AG08396 (cell line): ENCODE measurements around the gene HAO1.
"Not testable (repeated sequence)": the region's sequence is repeated elsewhere in the genome, so short reads cannot be mapped to it uniquely, and the experiment has no call there.

Source experiments
- DNase-seq: peaks from one replicate; pipeline ENCODE4 v3.0.0; 2012; ENCODE audit warnings: low spot score, mixed read lengths

Gene HAO1

DNA sequence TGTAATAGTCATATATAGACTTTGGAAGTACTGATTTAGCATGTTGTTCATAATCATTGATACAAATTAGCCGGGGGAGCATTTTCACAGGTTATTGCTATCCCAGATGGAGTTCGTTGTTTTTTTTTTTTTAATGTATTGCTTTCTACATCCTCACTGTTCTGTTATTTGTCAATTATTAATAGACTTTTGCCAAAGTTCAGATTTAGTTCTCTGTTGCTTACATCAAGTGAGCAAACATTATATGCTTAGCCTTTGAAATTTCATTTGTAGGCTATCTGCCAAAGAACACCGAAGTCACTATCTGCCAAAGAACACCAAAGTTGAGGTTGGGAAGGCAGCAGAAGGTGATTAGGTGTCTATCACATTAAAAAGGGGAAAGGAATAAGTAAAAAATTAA lies at the start of gene HAO1:
Gene HAO1, minus strand, starts transcription at position 118 of the 400 bp plus-strand sequence. Its CDS starts 36 bp downstream, at position 82.
- DNase-seq = no peak

- DNase-seq = no peak
Measured at GRCh38 chr20:7989379-7989778, 49.1 kb upstream of the HAO1 start.

DNA sequence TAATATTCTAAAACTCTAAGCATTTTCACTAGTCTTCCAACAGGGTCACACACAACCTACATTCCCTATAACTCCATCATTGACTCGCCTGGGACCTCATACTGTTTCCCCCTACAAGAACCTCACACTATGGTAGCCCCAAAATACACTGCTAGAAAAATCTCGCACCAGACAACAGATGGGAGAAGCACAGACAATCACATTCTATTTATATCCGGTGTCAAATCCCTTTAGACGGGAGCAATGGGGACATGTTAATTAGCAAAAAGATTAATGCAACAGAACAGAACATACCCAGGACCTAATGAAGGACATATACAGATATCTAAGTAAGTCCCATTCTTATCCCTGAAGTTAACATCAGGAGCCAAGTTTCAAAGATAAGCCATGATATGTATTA lies 45.7 kb upstream of the HAO1 start:
- DNase-seq = no peak

DNA sequence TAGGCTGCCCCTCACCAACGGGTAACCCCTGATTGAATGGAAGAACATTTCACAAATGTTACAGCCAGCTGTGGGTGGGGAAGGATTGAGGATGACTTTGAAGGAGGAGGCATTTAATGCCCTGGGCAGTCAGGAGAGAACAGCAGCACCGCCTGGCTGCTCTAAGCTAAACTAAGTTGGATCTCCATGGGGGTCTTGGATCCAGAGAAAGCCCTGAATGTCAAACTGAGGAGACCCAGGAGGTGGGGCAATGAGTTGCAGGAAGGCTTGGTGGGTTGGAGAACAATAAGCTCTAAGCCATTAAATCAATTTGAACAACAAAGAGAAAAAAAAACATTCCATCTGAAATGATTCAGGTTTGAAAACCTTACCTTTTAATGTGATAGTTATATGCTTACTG lies 43.9 kb upstream of the HAO1 start:
- DNase-seq = no peak

- no peak for DNase-seq
Measured at GRCh38 chr20:7981374-7981773, 41.1 kb upstream of the HAO1 start.

GRCh38 chr20:7980332-7981046 lies 40.2 kb upstream of the HAO1 start:
- DNase-seq = peak; percentile 37

GRCh38 chr20:7977709-7978108 lies 37.5 kb upstream of the HAO1 start:
- no peak for DNase-seq

GRCh38 chr20:7975851-7976414 lies 35.7 kb upstream of the HAO1 start:
- no peak for DNase-seq

- no peak for DNase-seq
Measured at GRCh38 chr20:7974785-7975435, 34.7 kb upstream of the HAO1 start.

DNA sequence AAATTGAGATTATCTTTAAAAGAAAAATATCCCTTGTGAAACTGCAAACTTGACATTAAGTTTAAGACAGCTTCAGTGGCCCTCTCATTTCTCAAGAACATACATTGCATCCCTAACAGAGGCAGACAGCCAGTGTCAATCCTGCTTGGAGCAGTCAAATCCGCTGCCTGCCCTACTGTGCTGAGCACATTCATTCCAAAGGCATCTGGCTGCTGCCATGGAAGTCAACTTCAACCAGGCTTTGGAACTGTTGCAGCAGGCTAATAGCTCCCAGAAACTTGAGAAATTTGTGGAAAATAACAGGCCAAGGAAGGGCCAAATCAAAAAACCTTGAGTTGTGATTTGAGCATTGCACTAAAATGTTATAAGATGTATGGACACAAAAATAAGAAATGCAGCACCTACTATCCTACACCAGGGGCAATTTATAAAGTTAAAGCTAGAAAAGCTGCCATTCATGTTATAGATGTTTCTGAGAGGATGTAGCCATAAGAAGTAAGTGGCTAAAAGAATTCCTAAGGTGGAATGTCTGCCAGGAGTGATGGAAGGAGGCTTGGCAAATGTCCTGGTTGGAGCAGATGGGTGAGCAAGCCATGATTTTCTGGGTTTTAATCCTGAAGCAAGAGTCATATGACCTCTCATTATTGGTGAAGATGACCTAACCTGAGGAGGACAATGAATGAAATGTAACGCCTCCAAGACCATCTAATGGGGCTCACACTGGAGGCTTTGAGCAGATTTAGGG lies 31.4 kb upstream of the HAO1 start:
- no peak for DNase-seq

GRCh38 chr20:7967199-7967844 lies 27.1 kb upstream of the HAO1 start:
- DNase-seq = peak; percentile 10

GRCh38 chr20:7966176-7966575 lies 25.9 kb upstream of the HAO1 start:
- no peak for DNase-seq

DNA sequence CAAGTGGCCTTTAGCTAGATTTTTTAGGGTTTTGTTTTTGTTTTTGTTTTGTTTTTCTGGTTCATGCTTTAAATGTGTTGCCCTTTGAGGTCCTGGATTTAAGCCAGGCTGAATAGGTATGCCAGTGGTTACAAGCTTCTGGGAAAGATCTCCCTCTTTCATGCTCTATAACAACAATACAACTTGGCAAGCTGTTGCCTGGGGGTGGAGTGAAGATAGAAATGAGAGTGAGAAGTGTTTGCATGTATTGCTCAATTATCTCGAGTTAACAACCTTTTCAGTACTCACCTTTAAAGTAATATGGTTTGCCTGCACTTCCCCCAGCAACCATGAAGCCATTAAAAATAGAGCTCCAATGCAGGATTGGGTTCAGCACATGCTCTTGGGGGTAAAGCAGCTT lies 19.2 kb upstream of the HAO1 start:
- no peak for DNase-seq

DNA sequence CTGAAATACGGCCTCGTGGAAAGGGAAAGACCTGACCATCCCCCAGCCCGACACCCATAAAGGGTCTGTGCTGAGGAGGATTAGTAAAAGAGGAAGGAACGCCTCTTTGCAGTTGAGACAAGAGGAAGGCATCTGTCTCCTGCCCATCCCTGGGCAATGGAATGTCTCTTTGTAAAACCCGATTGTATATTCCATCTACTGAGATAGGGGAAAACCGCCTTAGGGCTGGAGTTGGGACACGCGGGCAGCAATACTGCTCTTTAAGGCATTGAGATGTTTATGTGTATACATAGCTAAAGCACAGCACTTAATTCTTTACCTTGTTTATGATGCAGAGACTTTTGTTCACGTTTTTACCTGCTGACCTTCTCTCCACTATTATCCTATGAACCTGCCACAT lies 16.3 kb upstream of the HAO1 start:
- DNase-seq = not testable (repeated sequence)

DNA sequence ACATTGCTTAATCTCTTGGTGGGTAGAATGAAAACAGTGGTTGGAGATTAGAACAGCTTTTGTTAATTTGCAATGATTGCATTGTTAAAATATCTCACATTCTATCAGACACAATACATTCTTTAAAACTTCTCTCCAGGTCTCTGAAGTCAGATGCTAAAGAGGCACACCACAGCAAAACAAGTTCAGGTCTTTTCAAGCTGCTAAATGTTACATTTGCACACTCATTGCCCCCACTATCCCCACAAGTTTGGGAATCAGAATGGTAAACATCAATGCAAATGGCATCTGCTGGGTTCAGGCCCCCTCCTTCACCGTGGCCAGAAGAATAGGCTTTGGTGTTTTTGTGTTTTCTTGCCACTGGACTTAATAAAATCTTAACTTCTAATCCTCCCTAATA lies 10.1 kb upstream of the HAO1 start:
- no peak for DNase-seq

DNA sequence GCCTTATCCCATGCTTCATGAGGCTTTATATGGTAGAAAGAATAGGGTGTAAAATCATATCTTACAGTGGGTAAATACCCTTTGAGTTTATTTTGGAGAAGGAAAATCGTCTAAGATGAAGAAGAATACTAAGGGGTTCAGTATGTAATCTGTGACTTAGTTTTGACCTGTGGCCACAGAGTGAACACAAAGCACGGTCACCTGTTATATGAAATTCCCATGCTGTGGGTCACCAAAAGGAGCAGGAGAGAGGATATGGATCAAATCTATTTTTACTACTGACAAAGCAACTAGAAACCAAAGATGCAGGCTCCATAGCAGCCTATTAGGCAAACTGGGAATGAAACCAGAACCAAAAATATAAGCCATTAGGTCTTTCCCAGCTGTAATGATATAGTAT lies 3.6 kb upstream of the HAO1 start:
- DNase-seq = no peak

DNA sequence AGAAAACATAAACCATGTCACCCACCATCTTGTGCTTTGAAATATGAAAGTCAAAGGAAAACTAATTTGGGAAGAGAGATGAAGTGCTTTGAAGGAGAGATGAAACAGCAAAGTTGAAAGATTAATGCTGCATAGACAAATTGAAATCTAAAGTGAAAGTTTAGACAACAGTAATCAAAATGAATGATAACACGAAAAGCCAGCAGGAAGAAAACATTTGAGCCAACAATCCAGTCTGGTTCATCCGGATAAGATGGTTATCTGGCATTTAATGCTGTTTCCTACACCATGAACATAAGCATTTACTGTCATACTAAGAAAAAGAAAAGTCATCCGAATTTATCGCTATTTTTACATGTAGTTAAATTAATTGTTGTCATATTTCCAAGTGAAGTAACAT lies 595 bp downstream of the HAO1 start:
- DNase-seq = no peak

GRCh38 chr20:7938058-7938457 lies 2.2 kb downstream of the HAO1 start:
- DNase-seq = no peak

- DNase-seq = no peak
Measured at GRCh38 chr20:7937328-7937727, 2.9 kb downstream of the HAO1 start.

DNA sequence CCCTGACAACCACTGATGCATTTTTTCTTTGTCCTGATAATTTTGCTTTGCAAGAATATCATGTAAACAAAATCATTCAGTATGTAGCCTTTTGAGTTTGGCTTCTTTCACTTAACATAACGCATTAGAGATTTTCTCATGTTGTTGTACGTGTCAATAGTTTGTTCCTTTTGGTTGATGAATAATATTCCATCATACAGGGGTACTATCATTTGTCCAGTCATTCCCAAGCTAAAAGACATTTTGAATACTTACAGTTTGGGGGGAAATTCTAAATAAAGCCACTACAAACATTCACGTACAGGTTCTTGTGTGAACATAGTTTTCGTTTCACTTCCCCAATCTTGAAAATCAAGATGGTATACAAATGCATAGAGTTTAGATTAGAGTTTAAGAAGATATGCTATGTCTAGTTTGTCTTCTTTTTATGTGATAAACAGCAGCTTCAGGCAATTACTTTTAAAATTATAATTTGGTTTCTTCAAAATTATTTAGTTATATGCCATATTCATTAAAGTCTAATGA lies 5.2 kb downstream of the HAO1 start:
- no peak for DNase-seq

GRCh38 chr20:7933346-7933745 lies 6.9 kb downstream of the HAO1 start:
- no peak for DNase-seq

GRCh38 chr20:7930343-7930742 lies 9.9 kb downstream of the HAO1 start:
- no peak for DNase-seq
